Mesenchymal stem cell (in vitro differentiated cells and primary cell): ENCODE results near the gene SLC34A1.
"Not testable (repeated sequence)": the region's sequence is repeated elsewhere in the genome, so short reads cannot be mapped to it uniquely, and the experiment has no call there.

Experiments
- DNase-seq: peaks from one replicate; pipeline ENCODE4 v3.0.0-alpha.2; 2013
- H2AFZ ChIP-seq: one replicate; pipeline ENCODE4 v1.6.1; 2013; ENCODE audit warnings: low read depth, mild to moderate bottlenecking, control low read depth, inconsistent platforms, low read length, moderate library complexity
- H2AK5ac ChIP-seq: 2 replicates; pipeline ENCODE4 v1.6.1; 2013; ENCODE audit warnings: low read length, moderate library complexity, mild to moderate bottlenecking, inconsistent platforms; ENCODE audit not compliant: severe bottlenecking
- H2BK120ac ChIP-seq: one replicate; pipeline ENCODE4 v1.6.1; 2013; ENCODE audit warnings: low read depth, mild to moderate bottlenecking, inconsistent platforms, low read length, moderate library complexity
- H2BK12ac ChIP-seq, 2 experiments: one replicate each; pipeline ENCODE4 v1.6.1; 2013; ENCODE audit warnings: inconsistent platforms in 2 of 2, low read length in 2 of 2, mild to moderate bottlenecking in 2 of 2, moderate library complexity in 2 of 2, control low read depth in 1 of 2
- H2BK15ac ChIP-seq: one replicate; pipeline ENCODE4 v1.6.1; 2013; ENCODE audit warnings: mild to moderate bottlenecking, low read depth, inconsistent platforms; ENCODE audit not compliant: poor library complexity, severe bottlenecking
- H2BK5ac ChIP-seq: 2 replicates; pipeline ENCODE4 v1.6.1; 2013; ENCODE audit warnings: low read depth, mild to moderate bottlenecking, low read length, control low read depth, inconsistent platforms; ENCODE audit not compliant: poor library complexity, severe bottlenecking
- H3K14ac ChIP-seq, 2 experiments: one replicate each; pipeline ENCODE4 v1.6.1; 2013; ENCODE audit warnings: inconsistent platforms in 2 of 2, low read length in 2 of 2, control low read depth in 1 of 2, mild to moderate bottlenecking in 1 of 2, moderate library complexity in 1 of 2
- H3K18ac ChIP-seq, 2 experiments: one replicate each; pipeline ENCODE4 v1.6.1; 2013; ENCODE audit warnings: inconsistent platforms in 2 of 2, low read length in 2 of 2, control low read depth in 1 of 2, low read depth in 1 of 2, mild to moderate bottlenecking in 1 of 2
- H3K23ac ChIP-seq, 2 experiments: one replicate each; pipeline ENCODE4 v1.6.1; 2013; ENCODE audit warnings: inconsistent platforms in 2 of 2, low read length in 2 of 2, mild to moderate bottlenecking in 2 of 2, moderate library complexity in 2 of 2, control low read depth in 1 of 2
- H3K27ac ChIP-seq: 2 replicates; pipeline ENCODE4 v1.5.1; 2013; ENCODE audit warnings: mild to moderate bottlenecking, moderate library complexity, low read length, control low read depth, inconsistent platforms; ENCODE audit not compliant: poor library complexity, severe bottlenecking
- H3K27me3 ChIP-seq, 2 experiments: 2 replicates each; pipeline versions ENCODE4 v1.6.1 to v1.7.0; 2013; ENCODE audit warnings: low read length in 2 of 2, mild to moderate bottlenecking in 2 of 2, moderate library complexity in 2 of 2, control low read depth in 1 of 2, inconsistent platforms in 1 of 2; ENCODE audit not compliant: control insufficient read depth in 1 of 2, insufficient read depth in 1 of 2
- H3K36me3 ChIP-seq, 2 experiments: 2 replicates each; pipeline versions ENCODE4 v1.6.1 to v1.7.0; 2013; ENCODE audit warnings: low read length in 2 of 2, control low read depth in 1 of 2, inconsistent platforms in 1 of 2, low read depth in 1 of 2, mild to moderate bottlenecking in 1 of 2; ENCODE audit not compliant: insufficient read depth in 2 of 2, control insufficient read depth in 1 of 2
- H3K4ac ChIP-seq, 2 experiments: one replicate each; pipeline ENCODE4 v1.6.1; 2013; ENCODE audit warnings: inconsistent platforms in 2 of 2, low read length in 2 of 2, mild to moderate bottlenecking in 2 of 2, moderate library complexity in 2 of 2, control low read depth in 1 of 2, low read depth in 1 of 2
- H3K4me1 ChIP-seq: 2 replicates; pipeline ENCODE4 v1.6.1; 2013; ENCODE audit warnings: low read depth, low read length, control low read depth; ENCODE audit not compliant: control insufficient read depth, insufficient read depth
- H3K4me2 ChIP-seq: 2 replicates; pipeline ENCODE4 v1.6.1; 2013; ENCODE audit warnings: low read length, mild to moderate bottlenecking, inconsistent platforms; ENCODE audit not compliant: poor library complexity, severe bottlenecking
- H3K4me3 ChIP-seq, 2 experiments: 2 replicates each; pipeline versions ENCODE4 v1.5.1 to v1.7.0; 2013; ENCODE audit warnings: low read length in 2 of 2, mild to moderate bottlenecking in 2 of 2, control low read depth in 1 of 2, low read depth in 1 of 2; ENCODE audit not compliant: insufficient read depth in 1 of 2
- H3K79me1 ChIP-seq: replicated peaks from 2 replicates; pipeline ENCODE4 v1.6.1; 2013; ENCODE audit warnings: mild to moderate bottlenecking, control low read depth, low read length, inconsistent platforms; ENCODE audit not compliant: poor library complexity, severe bottlenecking
- H3K9ac ChIP-seq: 2 replicates; pipeline ENCODE4 v1.7.0; 2013; ENCODE audit warnings: mild to moderate bottlenecking, low read length, moderate library complexity
- H3K9me3 ChIP-seq: 2 replicates; pipeline ENCODE4 v1.7.0; 2013; ENCODE audit warnings: mild to moderate bottlenecking, low read length; ENCODE audit not compliant: control insufficient read depth
- H4K8ac ChIP-seq: one replicate; pipeline ENCODE4 v1.6.1; 2013; ENCODE audit warnings: inconsistent platforms, mild to moderate bottlenecking, low read length, moderate library complexity
- H4K91ac ChIP-seq: one replicate; pipeline ENCODE4 v1.6.1; 2013; ENCODE audit warnings: mild to moderate bottlenecking, low read length, inconsistent platforms
- WGBS: methylation state at CpG from one replicate; pipeline ENCODE4 v1.1.7; 2013; ENCODE audit warnings: mixed read lengths; 5-methylcytosine and 5-hydroxymethylcytosine counted together

The SLC34A1 gene

GRCh38 chr5:177336603-177337494, 47.4 kb upstream of the SLC34A1 start:
- H3K4ac ChIP-seq, result no peak overlapping the region
- 99% methylated on average over 36 of the region's 36 CpGs for WGBS
- H3K14ac ChIP-seq, result no peak overlapping the region
- no peak overlapping the region for H2BK15ac ChIP-seq
- H3K27me3 ChIP-seq, result no peaks in the 10 kb centered on the region
- H2AK5ac ChIP-seq, result no peak overlapping the region
- no peak overlapping the region for H3K27ac ChIP-seq
- H3K9me3 ChIP-seq, result no peaks in the 10 kb centered on the region
- no peak overlapping the region for H3K9ac ChIP-seq
- no peak overlapping the region for H3K4me2 ChIP-seq
- no peak overlapping the region for H2BK12ac ChIP-seq
- peaks cover 72 to 78% of the 10 kb centered on the region in 2 experiments for H3K36me3 ChIP-seq
- H2BK120ac ChIP-seq, result no peak overlapping the region
- no peak overlapping the region for H2BK5ac ChIP-seq
- H3K23ac ChIP-seq, result no peak overlapping the region
- no peak overlapping the region for H4K8ac ChIP-seq
- no peak overlapping the region for H3K4me3 ChIP-seq
- no peak overlapping the region for H2AFZ ChIP-seq
- H3K79me1 ChIP-seq, result peaks cover 59% of the 10 kb centered on the region
- H3K18ac ChIP-seq, result no peak overlapping the region
- H3K4me1 ChIP-seq, result peaks cover 2% of the 10 kb centered on the region
- H4K91ac ChIP-seq, result no peak overlapping the region
- no peak for DNase-seq

GRCh38 chr5:177338251-177339106, 45.8 kb upstream of the SLC34A1 start:
- H3K23ac ChIP-seq, result no peak overlapping the region
- no peak overlapping the region for H2AK5ac ChIP-seq
- H3K14ac ChIP-seq, result no peak overlapping the region
- no peak overlapping the region for H3K27ac ChIP-seq
- H2BK120ac ChIP-seq, result no peak overlapping the region
- H3K18ac ChIP-seq, result no peak overlapping the region
- no peak for DNase-seq
- no peak overlapping the region for H2BK12ac ChIP-seq
- H3K27me3 ChIP-seq, result no peaks in the 10 kb centered on the region
- no peak overlapping the region for H3K9ac ChIP-seq
- peaks cover 2% of the 10 kb centered on the region for H3K4me1 ChIP-seq
- H2AFZ ChIP-seq, result no peak overlapping the region
- no peak overlapping the region for H3K4ac ChIP-seq
- no peak overlapping the region for H4K8ac ChIP-seq
- no peak overlapping the region for H3K4me2 ChIP-seq
- H4K91ac ChIP-seq, result no peak overlapping the region
- peaks cover 46% of the 10 kb centered on the region for H3K79me1 ChIP-seq
- no peak overlapping the region for H2BK15ac ChIP-seq
- 92% methylated on average over 21 of the region's 22 CpGs for WGBS
- H3K4me3 ChIP-seq, result no peak overlapping the region
- H2BK5ac ChIP-seq, result no peak overlapping the region
- peaks cover 66 to 71% of the 10 kb centered on the region in 2 experiments for H3K36me3 ChIP-seq
- no peaks in the 10 kb centered on the region for H3K9me3 ChIP-seq

GRCh38 chr5:177339107-177339638, 45.1 kb upstream of the SLC34A1 start:
- H3K27ac ChIP-seq, result no peak overlapping the region
- no peak overlapping the region for H2BK120ac ChIP-seq
- H3K79me1 ChIP-seq, result peaks cover 44% of the 10 kb centered on the region
- no peak overlapping the region for H3K23ac ChIP-seq
- WGBS, result 82% methylated on average over 11 of the region's 11 CpGs
- no peak overlapping the region for H2AK5ac ChIP-seq
- H4K8ac ChIP-seq, result peak overlapping the region; percentile 38
- H3K4ac ChIP-seq, result no peak overlapping the region
- H2AFZ ChIP-seq, result no peak overlapping the region
- no peak overlapping the region for H2BK5ac ChIP-seq
- H3K27me3 ChIP-seq, result no peaks in the 10 kb centered on the region
- H2BK12ac ChIP-seq, result no peak overlapping the region
- H4K91ac ChIP-seq, result no peak overlapping the region
- no peak overlapping the region for H2BK15ac ChIP-seq
- no peak overlapping the region for H3K9ac ChIP-seq
- H3K4me1 ChIP-seq, result peaks cover 2% of the 10 kb centered on the region
- no peak overlapping the region for H3K4me2 ChIP-seq
- no peak overlapping the region for H3K4me3 ChIP-seq
- peaks cover 61 to 67% of the 10 kb centered on the region in 2 experiments for H3K36me3 ChIP-seq
- H3K14ac ChIP-seq, result no peak overlapping the region
- H3K18ac ChIP-seq, result no peak overlapping the region
- H3K9me3 ChIP-seq, result no peaks in the 10 kb centered on the region
- DNase-seq, result no peak

GRCh38 chr5:177343000-177343399, 41.2 kb upstream of the SLC34A1 start:
- not testable (repeated sequence) for H2BK5ac ChIP-seq, H3K9ac ChIP-seq
- 95% methylated on average over 6 of the region's 14 CpGs for WGBS

More at GRCh38 chr5:177343000-177343399, 41.2 kb upstream of the SLC34A1 start:
- not testable (repeated sequence) for H2AK5ac ChIP-seq, H3K23ac ChIP-seq, H3K14ac ChIP-seq, H3K4me3 ChIP-seq, DNase-seq, H3K9me3 ChIP-seq, H2BK12ac ChIP-seq, H2BK120ac ChIP-seq, H3K4ac ChIP-seq, H2AFZ ChIP-seq, H2BK15ac ChIP-seq, H3K27me3 ChIP-seq, H4K91ac ChIP-seq, H3K4me2 ChIP-seq, H4K8ac ChIP-seq, H3K4me1 ChIP-seq, H3K27ac ChIP-seq, H3K18ac ChIP-seq
- Histone ChIP-seq H3K36me3 (peaks cover 35 to 49% of the 10 kb centered on the region in 2 experiments), H3K79me1 (peaks cover 20% of the 10 kb centered on the region)
